HepG2 (cell line): ENCODE measurements around the gene SNX30. TPM values are rescaled to one million over a fixed set of nuclear protein-coding genes. Genes with fewer than 3 reads are reported as not detected.

Source experiments
- ARID3A ChIP-seq: IDR thresholded peaks from 2 replicates; pipeline ENCODE4 v1.6.1; 2012; ENCODE audit warnings: low read depth, low read length, improper control_type of control experiment
- GMEB1 ChIP-seq: sonication (generic); formaldehyde crosslinking; IDR thresholded peaks from 2 replicates; pipeline ENCODE4 v1.5.1; 2020; ENCODE audit warnings: missing genetic modification reagents, mild to moderate bottlenecking, borderline replicate concordance
- IKZF4 ChIP-seq: sonication (generic); formaldehyde crosslinking; IDR thresholded peaks from 2 replicates; pipeline ENCODE4 v1.5.1; 2020; ENCODE audit warnings: borderline replicate concordance, mild to moderate bottlenecking, low read depth, missing genetic modification reagents; ENCODE audit errors: not compliant biosample characterization
- ISL2 ChIP-seq: sonication (generic); formaldehyde crosslinking; IDR thresholded peaks from 2 replicates; pipeline ENCODE4 v1.5.0; 2020; ENCODE audit warnings: missing genetic modification reagents
- KDM3A ChIP-seq: IDR thresholded peaks from 2 replicates; pipeline ENCODE4 v1.6.1; 2018; ENCODE audit warnings: low read depth, missing compliant biosample characterization
- NCOR1 ChIP-seq: fragments of 200-600 bp; sonication (generic); IDR thresholded peaks from 2 replicates; pipeline ENCODE4 v1.7.0; 2017; ENCODE audit warnings: antibody characterized with exemption, low read length, borderline replicate concordance
- NR1H2 ChIP-seq: sonication (generic); formaldehyde crosslinking; IDR thresholded peaks from 2 replicates; pipeline ENCODE4 v1.8.1; 2022; ENCODE audit warnings: low read depth, missing genetic modification reagents, borderline replicate concordance
- RARG ChIP-seq: sonication (generic); formaldehyde crosslinking; IDR thresholded peaks from 2 replicates; pipeline ENCODE4 v1.4.0; 2020; ENCODE audit warnings: low read depth, mild to moderate bottlenecking, missing genetic modification reagents
- TEF ChIP-seq: sonication (generic); formaldehyde crosslinking; IDR thresholded peaks from 2 replicates; pipeline ENCODE4 v1.5.0; 2020; ENCODE audit warnings: missing genetic modification reagents
- TFAP4 ChIP-seq: sonication (generic); IDR thresholded peaks from 2 replicates; pipeline ENCODE4 v1.6.1; 2016; ENCODE audit warnings: low read depth, borderline replicate concordance
- ZBTB4 ChIP-seq: sonication (generic); formaldehyde crosslinking; IDR thresholded peaks from 2 replicates; pipeline ENCODE4 v1.4.0; 2020; ENCODE audit warnings: missing genetic modification reagents, mild to moderate bottlenecking, borderline replicate concordance
- ZBTB43 ChIP-seq: sonication (generic); formaldehyde crosslinking; conservative IDR thresholded peaks from 2 replicates; pipeline ENCODE4 v1.4.0; 2020; ENCODE audit warnings: missing genetic modification reagents
- ZNF720 ChIP-seq: sonication (generic); formaldehyde crosslinking; IDR thresholded peaks from 2 replicates; pipeline ENCODE4 v1.4.0; 2020; ENCODE audit warnings: missing genetic modification reagents
- ZNF770 ChIP-seq: sonication (generic); formaldehyde crosslinking; IDR thresholded peaks from 2 replicates; pipeline ENCODE4 v1.5.0; 2020; ENCODE audit warnings: mild to moderate bottlenecking, missing genetic modification reagents
- polyA plus RNA-seq, 8 experiments: library from polyadenylated mRNA; depleted of rRNA in 3 of 8; stranded (reverse) in 7 of 8; unstranded in 1 of 8; fragments of >200 nt; fragmentation: Illumina TruSeq in 4 of 8; extraction: Trizol in 4 of 8; gene quantifications; 2 replicates each; pipeline versions ENCODE4 v1.2.1 to v1.2.3, GENCODE V29; 2011 to 2016; ENCODE audit warnings: low read depth in 4 of 8, missing spikeins in 1 of 8, mixed read lengths in 1 of 8; ENCODE audit not compliant: insufficient read depth in 1 of 8
- total RNA-seq, 5 experiments: library from RNA; depleted of rRNA; stranded (reverse); fragments of >200 nt; fragmentation: Illumina TruSeq; extraction: Trizol; gene quantifications; 2 replicates each; pipeline ENCODE4 v1.2.3, GENCODE V29; 2016; ENCODE audit warnings: low read depth in 1 of 5

Gene SNX30
- total and polyA plus RNA-seq, 2 of the 13 experiments (the other 11 are each of a cell fraction or from before 2014, with no cell fraction given) = 4.4 to 12.4 TPM

GRCh38 chr9:112750016-112750763 is at the start of gene SNX30 (continued):
- TF ChIP-seq ZNF770 (CRISPR knock-in tag) (peak; percentile 99), ZBTB4 (CRISPR knock-in tag) (0 out of 2 replicates have a peak, but pooled peaks have one; percentile 37), TFAP4 (no peak), RARG (CRISPR knock-in tag) (no peak), GMEB1 (CRISPR knock-in tag) (peak; percentile 26; the same call in 1 of the 2 replicates), ZBTB43 (CRISPR knock-in tag) (no peak), KDM3A (CRISPR knock-in tag) (0 out of 2 replicates have a peak, but pooled peaks have one; percentile 48), TEF (no peak), ZNF720 (CRISPR knock-in tag) (no peak), NCOR1 (no peak), NR1H2 (no peak), ARID3A (no peak), IKZF4 (CRISPR knock-in tag) (no peak), ISL2 (CRISPR knock-in tag) (peak; percentile 32; the same call in 1 of the 2 replicates)
